Measurements from ENCODE around the gene KIF7. TPM values are rescaled to one million over a fixed set of nuclear protein-coding genes. Genes with fewer than 3 reads are reported as not detected.
A peak's percentile ranks its signal among the peaks of the same experiment; 100 is the strongest.

Gene KIF7
- polyA plus RNA-seq, 3 donors: not detected

DNA sequence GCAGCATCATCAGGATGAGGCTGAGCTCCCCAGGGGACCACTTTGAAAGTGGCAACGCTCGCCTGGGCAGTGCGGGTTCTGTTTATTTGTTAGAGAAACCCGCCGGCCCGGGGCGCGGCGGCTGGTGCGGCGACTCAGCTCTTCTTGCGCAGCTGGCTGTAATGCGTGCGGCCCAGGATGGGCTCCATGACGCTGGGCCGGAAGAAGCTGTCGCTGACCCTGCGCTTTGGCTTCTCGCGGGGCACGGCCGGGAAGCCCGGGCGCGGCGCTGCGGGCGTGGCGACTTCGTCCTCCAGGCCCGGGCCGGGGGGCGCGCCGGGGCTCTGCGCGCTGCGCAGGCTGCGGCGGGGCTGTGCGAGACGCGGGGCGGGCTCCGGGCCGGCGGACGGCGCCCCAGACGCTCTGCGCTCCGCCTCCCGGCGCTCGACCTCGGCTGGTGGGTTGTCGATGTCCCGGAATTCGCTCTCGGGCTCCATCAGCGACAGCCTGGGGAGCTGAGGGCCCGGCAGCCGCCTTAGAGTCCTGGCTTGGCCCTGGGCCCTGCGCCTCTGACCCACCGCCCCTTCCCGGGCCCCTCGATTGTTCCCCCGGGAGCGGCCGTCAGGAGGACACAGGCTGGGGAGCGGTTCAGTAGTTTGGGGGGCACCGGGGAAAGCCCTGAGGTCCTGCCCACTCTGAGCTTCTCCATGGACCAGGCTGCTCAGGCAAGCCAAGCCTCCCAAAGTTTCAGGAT, 10.3 kb upstream of the KIF7 start:
- Histone ChIP-seq H3K4me2 (replicated peaks; ENCODE audit: extremely low read depth, low read length, poor library complexity, severe bottlenecking) (peak overlapping the region; percentile 77), H4K20me1 (ENCODE audit: insufficient read depth, low read length) (no peaks in the 10 kb centered on the region), H3K9ac (ENCODE audit: insufficient read depth, low read length, poor library complexity, severe bottlenecking) (peak overlapping the region; percentile 27), H3K79me2 (ENCODE audit: insufficient read depth, low read length) (no peaks in the 10 kb centered on the region), H3K36me3 (replicated peaks in 1 of 2; ENCODE audit: control insufficient read depth in 1 of 2, insufficient read depth in 2 of 2, low read length in 2 of 2) (no peaks in the 10 kb centered on the region), H3K4me3 (replicated peaks in 1 of 3; ENCODE audit: low read depth in 2 of 3, low read length in 3 of 3) (peak overlapping the region; percentile 21 to 65 (median 22)), H3K9me3 (replicated peaks in 1 of 2; ENCODE audit: control insufficient read depth in 1 of 2, insufficient read depth in 1 of 2, low read length in 2 of 2) (no peaks in the 10 kb centered on the region), H3K27ac (ENCODE audit: low read depth in 1 of 2, low read length in 2 of 2) (no peak overlapping the region), H2AFZ (ENCODE audit: insufficient read depth, low read depth, low read length, poor library complexity, severe bottlenecking) (peak overlapping the region; percentile 86), H3K4me1 (ENCODE audit: control insufficient read depth in 1 of 2, insufficient read depth in 2 of 2, low read length in 2 of 2) (peaks cover 6% of the 10 kb centered on the region in 2 donors), H3K27me3 (ENCODE audit: control insufficient read depth in 2 of 2, insufficient read depth in 2 of 2, low read length in 2 of 2) (peaks cover 5 to 18% of the 10 kb centered on the region in 2 donors)
- DNase-seq: peak; percentile 15 to 33 (median 28)
- intact Hi-C loops (cut with micrococcal nuclease): no loop called here
- TF ChIP-seq, protein P1, sequence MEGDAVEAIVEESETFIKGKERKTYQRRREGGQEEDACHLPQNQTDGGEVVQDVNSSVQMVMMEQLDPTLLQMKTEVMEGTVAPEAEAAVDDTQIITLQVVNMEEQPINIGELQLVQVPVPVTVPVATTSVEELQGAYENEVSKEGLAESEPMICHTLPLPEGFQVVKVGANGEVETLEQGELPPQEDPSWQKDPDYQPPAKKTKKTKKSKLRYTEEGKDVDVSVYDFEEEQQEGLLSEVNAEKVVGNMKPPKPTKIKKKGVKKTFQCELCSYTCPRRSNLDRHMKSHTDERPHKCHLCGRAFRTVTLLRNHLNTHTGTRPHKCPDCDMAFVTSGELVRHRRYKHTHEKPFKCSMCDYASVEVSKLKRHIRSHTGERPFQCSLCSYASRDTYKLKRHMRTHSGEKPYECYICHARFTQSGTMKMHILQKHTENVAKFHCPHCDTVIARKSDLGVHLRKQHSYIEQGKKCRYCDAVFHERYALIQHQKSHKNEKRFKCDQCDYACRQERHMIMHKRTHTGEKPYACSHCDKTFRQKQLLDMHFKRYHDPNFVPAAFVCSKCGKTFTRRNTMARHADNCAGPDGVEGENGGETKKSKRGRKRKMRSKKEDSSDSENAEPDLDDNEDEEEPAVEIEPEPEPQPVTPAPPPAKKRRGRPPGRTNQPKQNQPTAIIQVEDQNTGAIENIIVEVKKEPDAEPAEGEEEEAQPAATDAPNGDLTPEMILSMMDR (IDR thresholded peaks at IDR 0.05): no peak
- H3K4me1 Mint-ChIP-seq: peaks cover 9% of the 10 kb centered on the region
- H3K36me3 Mint-ChIP-seq: peaks cover 0 to 3% of the 10 kb centered on the region in 2 donors
- peaks cover 12 to 24% (median 23%) of the 10 kb centered on the region in 3 donors for H3K27me3 Mint-ChIP-seq (ENCODE audit: low read depth in 3 of 3)
- H3K9me3 Mint-ChIP-seq: peaks cover 0 to 6% (median 0%) of the 10 kb centered on the region in 7 donors
- H3K27ac Mint-ChIP-seq: no peak overlapping the region
- peak overlapping the region; percentile 61 to 73 for H3K4me3 Mint-ChIP-seq
- 2% methylated on average over 72 of the region's 72 CpGs for WGBS (ENCODE audit: insufficient coverage)

DNA sequence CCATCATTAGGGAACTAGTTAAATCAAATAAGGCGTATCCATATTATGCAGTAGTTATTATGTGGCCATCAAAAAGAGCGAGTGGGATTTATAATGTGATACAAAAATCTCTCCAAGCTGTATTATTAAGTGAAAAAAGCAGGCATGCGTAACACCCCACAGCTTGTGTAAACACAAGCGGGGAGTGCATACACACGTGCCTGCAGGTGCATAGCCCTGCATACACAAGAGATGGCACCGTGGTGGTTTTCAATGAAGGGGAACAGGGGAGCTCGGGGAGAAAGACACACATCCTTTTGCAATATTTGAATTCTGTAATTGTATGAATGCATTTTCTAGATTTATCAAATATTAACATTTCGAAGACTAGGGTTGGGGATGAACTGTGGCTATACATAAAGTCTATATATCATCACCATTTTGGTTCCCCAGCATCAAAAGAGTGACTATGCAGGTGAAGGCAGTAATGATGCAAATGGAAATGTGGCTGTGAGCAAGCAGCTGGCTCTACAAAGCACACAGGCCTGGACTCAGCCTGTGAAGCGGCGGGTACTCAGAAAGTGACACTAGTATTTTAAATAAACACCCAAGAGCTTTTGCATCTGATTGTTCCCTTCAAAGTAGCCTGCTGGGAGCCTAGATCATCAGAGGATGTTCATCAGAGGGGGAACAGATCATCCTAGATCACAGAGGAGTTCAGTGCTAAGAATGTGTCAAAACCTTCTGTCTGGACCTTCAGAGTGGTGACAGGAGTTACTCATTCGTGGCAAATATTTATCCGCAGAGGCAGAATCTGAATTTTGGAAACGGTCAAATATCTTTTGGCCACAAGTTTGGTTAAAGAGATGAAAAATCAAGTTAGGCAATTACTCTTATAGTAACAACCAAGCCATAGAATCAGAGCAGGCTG, 9.4 kb upstream of the KIF7 start:
- H3K27me3 Mint-ChIP-seq (ENCODE audit: low read depth in 3 of 3): peaks cover 12 to 25% (median 21%) of the 10 kb centered on the region in 3 donors

More for the DNA sequence above, 9.4 kb upstream of the KIF7 start:
- no peaks in the 10 kb centered on the region for H4K20me1 ChIP-seq (ENCODE audit: insufficient read depth, low read length)
- WGBS (ENCODE audit: insufficient coverage): 100% methylated on average over 2 of the region's 13 CpGs
- peaks cover 6% of the 10 kb centered on the region in 2 donors for H3K4me1 ChIP-seq (ENCODE audit: control insufficient read depth in 1 of 2, insufficient read depth in 2 of 2, low read length in 2 of 2)
- Mint-ChIP-seq H3K4me3 (peak overlapping the region in 1 of 2 donors; percentile 73), H3K36me3 (peaks cover 0 to 3% of the 10 kb centered on the region in 2 donors), H3K9me3 (peaks cover 0 to 6% (median 0%) of the 10 kb centered on the region in 7 donors), H3K27ac (no peak overlapping the region), H3K4me1 (peaks cover 9% of the 10 kb centered on the region)
- H3K4me3 ChIP-seq (replicated peaks in 1 of 3; ENCODE audit: low read depth in 2 of 3, low read length in 3 of 3): peak overlapping the region in 1 of 3 experiments; percentile 65
- H3K79me2 ChIP-seq (ENCODE audit: insufficient read depth, low read length): no peaks in the 10 kb centered on the region
- TF ChIP-seq, protein P1 (IDR thresholded peaks at IDR 0.05): no peak
- H2AFZ ChIP-seq (ENCODE audit: insufficient read depth, low read depth, low read length, poor library complexity, severe bottlenecking): peak overlapping the region; percentile 86
- H3K9me3 ChIP-seq (replicated peaks in 1 of 2; ENCODE audit: control insufficient read depth in 1 of 2, insufficient read depth in 1 of 2, low read length in 2 of 2): no peaks in the 10 kb centered on the region
- H3K4me2 ChIP-seq (replicated peaks; ENCODE audit: extremely low read depth, low read length, poor library complexity, severe bottlenecking): peak overlapping the region; percentile 77
- intact Hi-C loops (cut with micrococcal nuclease): no loop called here
- DNase-seq: no peak
- peaks cover 5 to 19% of the 10 kb centered on the region in 2 donors for H3K27me3 ChIP-seq (ENCODE audit: control insufficient read depth in 2 of 2, insufficient read depth in 2 of 2, low read length in 2 of 2)
- H3K9ac ChIP-seq (ENCODE audit: insufficient read depth, low read length, poor library complexity, severe bottlenecking): no peak overlapping the region
- no peak overlapping the region for H3K27ac ChIP-seq (ENCODE audit: low read depth in 1 of 2, low read length in 2 of 2)
- H3K36me3 ChIP-seq (replicated peaks in 1 of 2; ENCODE audit: control insufficient read depth in 1 of 2, insufficient read depth in 2 of 2, low read length in 2 of 2): no peaks in the 10 kb centered on the region
